Calu3 (cell line): ENCODE data around the gene MRS2. TPM values are rescaled to one million over a fixed set of nuclear protein-coding genes. Genes with fewer than 3 reads are reported as not detected.
"Not testable (repeated sequence)": the region's sequence is repeated elsewhere in the genome, so short reads cannot be mapped to it uniquely, and the experiment has no call there.

Experiments
- BruUV-seq: library from RNA; stranded (reverse); fragments of 400-500 nt; replicated peaks from 2 replicates; lab custom pipeline; 2021; lab: Mats Ljungman, UMichigan
- CTCF ChIA-PET: fragments of 300-600 bp; sonication (Branson Sonifier 250); formaldehyde crosslinking; loops from one replicate; lab custom pipeline; 2022; ENCODE audit warnings: antibody characterized with exemption; lab: Charles Lee
- DNase-seq: peaks from one replicate; pipeline ENCODE4 v3.0.0; 2022
- H3K27ac Mint-ChIP-seq: one replicate; pipeline ENCODE4 v1.8.0; 2022; ENCODE audit warnings: mixed read lengths; ENCODE audit not compliant: unreplicated experiment
- H3K27me3 Mint-ChIP-seq: one replicate; pipeline ENCODE4 v1.8.0; 2022; ENCODE audit warnings: mixed read lengths; ENCODE audit not compliant: unreplicated experiment
- H3K36me3 Mint-ChIP-seq: one replicate; pipeline ENCODE4 v1.8.0; 2022; ENCODE audit warnings: mild to moderate bottlenecking, moderate library complexity, mixed read lengths; ENCODE audit not compliant: insufficient read depth, unreplicated experiment
- H3K4me1 Mint-ChIP-seq: one replicate; pipeline ENCODE4 v1.8.0; 2022; ENCODE audit warnings: mild to moderate bottlenecking, low read depth, mixed read lengths; ENCODE audit not compliant: unreplicated experiment
- H3K4me3 Mint-ChIP-seq: one replicate; pipeline ENCODE4 v1.8.0; 2022; ENCODE audit warnings: mild to moderate bottlenecking, low read depth, moderate library complexity, mixed read lengths; ENCODE audit not compliant: unreplicated experiment
- H3K9me3 Mint-ChIP-seq: one replicate; pipeline ENCODE4 v1.8.0; 2022; ENCODE audit warnings: low read depth, mixed read lengths; ENCODE audit not compliant: unreplicated experiment
- intact Hi-C: fragments of 100-400 bp; cut with micrococcal nuclease; formaldehyde crosslinking; loops from one replicate; pipeline ENCODE4 v1.10.0; 2022; ENCODE audit not compliant: unreplicated experiment
- total RNA-seq: library from RNA; stranded (reverse); gene quantifications from 2 replicates; pipeline ENCODE4 v1.2.3, GENCODE V29; 2022
- TF ChIP-seq, protein P1 (sequence below): fragments of 200-600 bp; IDR thresholded peaks from one replicate; pipeline ENCODE4 v1.8.0; 2022; ENCODE audit warnings: antibody characterized with exemption; ENCODE audit not compliant: unreplicated experiment

The MRS2 gene
- total RNA-seq, 1 experiment from 2014 or later, result 56.7 TPM

DNA sequence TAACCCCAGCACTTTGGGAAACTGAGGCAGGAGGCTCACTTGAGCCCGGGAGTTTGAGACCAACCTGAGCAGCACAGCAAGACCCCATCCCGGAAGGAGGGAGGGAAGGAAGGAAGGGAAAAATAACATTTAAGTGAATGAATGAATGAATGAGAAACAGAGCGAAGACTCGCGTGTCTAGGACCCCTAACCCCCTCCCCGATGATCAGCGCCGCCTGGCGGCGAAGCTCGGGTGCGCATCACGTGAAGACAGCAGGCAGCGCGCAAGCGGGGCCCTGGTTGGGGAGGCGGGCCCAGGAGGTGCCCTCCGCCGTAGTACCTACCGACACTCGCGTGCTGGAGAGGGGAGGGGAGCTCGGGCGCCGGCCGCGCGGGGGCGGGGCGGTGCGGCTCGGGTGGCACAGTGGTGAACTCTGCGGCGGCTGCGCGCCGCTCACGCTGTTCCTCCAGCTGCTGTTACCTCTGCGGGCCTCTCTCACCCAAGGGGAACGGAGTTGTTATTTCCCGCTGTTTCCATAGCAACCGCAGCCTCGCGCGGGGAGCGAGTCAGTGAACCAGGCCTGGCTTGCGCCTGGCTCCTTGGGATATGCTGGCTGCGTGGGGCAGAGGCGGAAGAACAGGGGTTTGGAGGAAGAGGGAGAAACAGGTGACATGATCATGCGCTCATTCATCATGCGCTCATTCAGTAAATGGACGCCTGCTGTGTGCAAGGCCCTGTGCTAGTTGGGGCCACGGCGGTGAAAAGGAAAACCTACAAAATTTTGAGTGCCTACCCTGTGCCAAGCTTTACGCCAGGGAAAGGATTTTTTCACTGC lies 42.9 kb upstream of the MRS2 start:
- no TSS peak for BruUV-seq
- no peaks in the 10 kb centered on the region for H3K27me3 Mint-ChIP-seq
- peak; percentile 99 for DNase-seq
- no peaks in the 10 kb centered on the region for H3K9me3 Mint-ChIP-seq
- peaks cover 48% of the 10 kb centered on the region for H3K36me3 Mint-ChIP-seq
- TF ChIP-seq, protein P1, sequence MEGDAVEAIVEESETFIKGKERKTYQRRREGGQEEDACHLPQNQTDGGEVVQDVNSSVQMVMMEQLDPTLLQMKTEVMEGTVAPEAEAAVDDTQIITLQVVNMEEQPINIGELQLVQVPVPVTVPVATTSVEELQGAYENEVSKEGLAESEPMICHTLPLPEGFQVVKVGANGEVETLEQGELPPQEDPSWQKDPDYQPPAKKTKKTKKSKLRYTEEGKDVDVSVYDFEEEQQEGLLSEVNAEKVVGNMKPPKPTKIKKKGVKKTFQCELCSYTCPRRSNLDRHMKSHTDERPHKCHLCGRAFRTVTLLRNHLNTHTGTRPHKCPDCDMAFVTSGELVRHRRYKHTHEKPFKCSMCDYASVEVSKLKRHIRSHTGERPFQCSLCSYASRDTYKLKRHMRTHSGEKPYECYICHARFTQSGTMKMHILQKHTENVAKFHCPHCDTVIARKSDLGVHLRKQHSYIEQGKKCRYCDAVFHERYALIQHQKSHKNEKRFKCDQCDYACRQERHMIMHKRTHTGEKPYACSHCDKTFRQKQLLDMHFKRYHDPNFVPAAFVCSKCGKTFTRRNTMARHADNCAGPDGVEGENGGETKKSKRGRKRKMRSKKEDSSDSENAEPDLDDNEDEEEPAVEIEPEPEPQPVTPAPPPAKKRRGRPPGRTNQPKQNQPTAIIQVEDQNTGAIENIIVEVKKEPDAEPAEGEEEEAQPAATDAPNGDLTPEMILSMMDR, result peak; percentile 100
- peak overlapping the region; percentile 100 for H3K27ac Mint-ChIP-seq
- CTCF ChIA-PET, result interaction anchor here (0.6 to 3.0 kb wide), 19 partner anchors 13 to 359 kb away, joined by 3 to 66 read pairs (median 5); partner anchors contain the start of gene MRS2
- H3K4me1 Mint-ChIP-seq, result peaks cover 20% of the 10 kb centered on the region
- peak overlapping the region; percentile 80 for H3K4me3 Mint-ChIP-seq
- intact Hi-C loops, result loop anchor here (1.0 to 5.0 kb wide), 3 partner anchors 22 to 77 kb away; no protein-coding TSS in a partner anchor

DNA sequence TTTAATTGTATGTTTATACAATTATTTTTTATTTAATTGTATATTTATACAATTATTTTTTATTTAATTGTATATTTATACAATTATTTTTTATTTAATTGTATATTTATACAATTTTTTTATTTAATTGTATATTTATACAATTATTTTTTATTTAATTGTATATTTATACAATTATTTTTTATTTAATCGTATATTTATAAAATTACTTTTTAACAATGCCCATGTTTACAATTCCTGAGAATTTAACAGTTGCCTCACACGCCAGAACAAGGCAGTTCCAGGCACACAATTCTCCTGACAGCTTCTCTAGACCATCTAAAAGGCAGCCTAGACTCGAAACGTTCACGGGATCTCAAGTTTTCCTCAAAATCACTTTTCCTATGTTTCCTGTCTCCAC lies 40.4 kb upstream of the MRS2 start:
- intact Hi-C loops, H3K9me3 Mint-ChIP-seq, DNase-seq, H3K27me3 Mint-ChIP-seq, BruUV-seq, H3K4me3 Mint-ChIP-seq, H3K27ac Mint-ChIP-seq: not testable (repeated sequence)
- Mint-ChIP-seq H3K36me3 (peaks cover 22% of the 10 kb centered on the region), H3K4me1 (peaks cover 20% of the 10 kb centered on the region)
- CTCF ChIA-PET, result interaction anchor here (3.0 kb wide), 1 partner anchor 79 kb away, joined by 66 read pairs; no protein-coding TSS in a partner anchor

DNA sequence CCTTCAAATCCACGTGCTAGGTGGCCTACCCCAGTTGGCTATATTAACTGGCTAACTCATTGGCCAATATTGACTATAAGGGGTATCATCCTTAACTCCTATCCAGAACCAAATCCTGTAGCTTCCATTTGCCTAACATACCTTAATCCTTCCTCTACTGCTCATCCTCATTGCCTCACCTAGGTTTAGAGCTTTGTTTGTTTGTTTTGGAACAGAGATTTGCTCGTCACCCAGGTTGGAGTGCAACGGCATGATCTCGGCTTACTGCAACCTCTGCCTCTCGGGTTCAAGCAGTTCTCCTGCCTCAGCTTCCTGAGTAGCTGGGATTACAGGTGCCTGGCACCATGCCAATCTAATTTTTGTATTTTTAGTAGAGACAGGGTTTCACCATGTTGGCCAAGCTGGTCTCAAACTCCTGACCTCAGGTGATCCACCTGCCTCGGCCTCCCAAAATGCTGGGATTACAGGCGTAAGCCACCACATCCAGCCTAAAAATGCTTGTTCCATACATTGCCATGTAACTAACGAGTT lies 37.6 kb upstream of the MRS2 start:
- H3K4me3 Mint-ChIP-seq, BruUV-seq, DNase-seq, H3K36me3 Mint-ChIP-seq, intact Hi-C loops, H3K27me3 Mint-ChIP-seq, H3K27ac Mint-ChIP-seq, H3K9me3 Mint-ChIP-seq: not testable (repeated sequence)
- CTCF ChIA-PET, result interaction anchor here (0.7 to 0.8 kb wide), 2 partner anchors 82 to 219 kb away, joined by 3 read pairs; no protein-coding TSS in a partner anchor
- H3K4me1 Mint-ChIP-seq, result peaks cover 28% of the 10 kb centered on the region

DNA sequence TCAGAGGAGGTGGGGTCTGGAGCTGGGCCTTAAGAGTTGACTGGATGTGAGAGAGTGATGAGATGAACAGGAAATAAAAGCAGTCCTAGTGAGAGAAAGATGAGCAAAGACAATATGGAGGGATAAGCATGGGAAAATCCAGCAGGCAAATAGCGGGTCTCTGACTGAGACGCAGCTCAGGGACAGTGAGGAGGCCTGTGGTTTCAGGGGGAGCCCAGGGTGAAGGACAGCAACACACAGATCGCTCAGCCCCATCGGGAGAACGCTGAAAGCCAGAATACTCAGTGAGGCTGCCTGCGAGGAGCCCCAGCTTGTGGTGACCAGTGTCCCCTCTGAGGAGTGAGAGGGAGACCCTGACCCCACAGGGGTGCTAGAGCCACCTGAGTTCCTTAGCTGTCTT lies 28.1 kb upstream of the MRS2 start:
- TF ChIP-seq, protein P1, result no peak
- Mint-ChIP-seq H3K27ac (no peak overlapping the region), H3K27me3 (no peaks in the 10 kb centered on the region), H3K36me3 (no peaks in the 10 kb centered on the region), H3K9me3 (peaks cover 6% of the 10 kb centered on the region), H3K4me1 (peaks cover 16% of the 10 kb centered on the region), H3K4me3 (no peak overlapping the region)
- DNase-seq, result no peak
- CTCF ChIA-PET, result interaction anchor here (0.7 to 1.6 kb wide), 2 partner anchors 14 to 873 kb away, joined by 3 to 8 read pairs; no protein-coding TSS in a partner anchor
- intact Hi-C loops, result no loop called here
- no TSS peak for BruUV-seq

DNA sequence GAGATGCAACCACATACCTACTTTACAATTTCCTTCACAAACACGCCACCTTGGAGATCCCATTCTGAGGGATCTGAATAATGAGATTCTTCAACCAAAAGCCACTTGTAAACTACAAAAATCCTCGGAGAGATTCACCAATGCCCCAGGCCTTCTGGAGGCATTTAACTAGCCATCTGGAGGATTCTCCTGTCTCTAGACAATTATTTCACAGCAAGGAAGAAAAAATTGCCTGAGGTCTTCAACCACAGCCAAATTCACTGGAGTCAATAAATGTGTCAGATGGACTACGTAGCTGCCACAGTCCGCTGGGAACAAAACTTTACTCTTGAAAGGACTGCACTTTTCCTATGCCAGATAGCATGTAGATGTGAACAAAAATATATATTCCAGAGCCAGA lies 25.9 kb upstream of the MRS2 start:
- H3K4me1 Mint-ChIP-seq, result peaks cover 25% of the 10 kb centered on the region
- H3K27ac Mint-ChIP-seq, result no peak overlapping the region
- no peaks in the 10 kb centered on the region for H3K36me3 Mint-ChIP-seq
- no peak for DNase-seq
- CTCF ChIA-PET, result no interaction called here
- BruUV-seq, result no TSS peak
- intact Hi-C loops, result no loop called here
- no peak overlapping the region for H3K4me3 Mint-ChIP-seq
- TF ChIP-seq, protein P1, result no peak
- no peaks in the 10 kb centered on the region for H3K27me3 Mint-ChIP-seq
- peaks cover 6% of the 10 kb centered on the region for H3K9me3 Mint-ChIP-seq
